HG03103 (cell line): ENCODE measurements around the gene NUCKS1.
"Not testable (repeated sequence)": the region's sequence is repeated elsewhere in the genome, so short reads cannot be mapped to it uniquely, and the experiment has no call there.

Source experiments
- ATAC-seq: cut with Tn5 transposase; IDR thresholded peaks from one replicate; pipeline ENCODE4 v1.9.1; 2021; ENCODE audit warnings: low read depth; ENCODE audit not compliant: unreplicated experiment

Gene NUCKS1

GRCh38 chr1:205735218-205735617 is 14.8 kb downstream of the NUCKS1 start:
- ATAC-seq, result no peak

GRCh38 chr1:205733438-205734175 is 16.4 kb downstream of the NUCKS1 start:
- ATAC-seq, result no peak

- ATAC-seq, result no peak
Observed at GRCh38 chr1:205729945-205730610, 19.9 kb downstream of the NUCKS1 start.

- ATAC-seq, result no peak
Observed at GRCh38 chr1:205726619-205727125, 23.3 kb downstream of the NUCKS1 start.

GRCh38 chr1:205725514-205725913 is 24.5 kb downstream of the NUCKS1 start:
- ATAC-seq, result no peak

- ATAC-seq, result not testable (repeated sequence)
Observed at GRCh38 chr1:205720740-205721139, 29.2 kb downstream of the NUCKS1 start.

GRCh38 chr1:205719762-205720161 is 30.2 kb downstream of the NUCKS1 start:
- no peak for ATAC-seq

GRCh38 chr1:205719015-205719414 is 31.0 kb downstream of the NUCKS1 start:
- no peak for ATAC-seq

GRCh38 chr1:205716371-205717132 is 33.4 kb downstream of the NUCKS1 start:
- ATAC-seq, result no peak

GRCh38 chr1:205715628-205716027 is 34.4 kb downstream of the NUCKS1 start:
- no peak for ATAC-seq

GRCh38 chr1:205714906-205715246 is 35.1 kb downstream of the NUCKS1 start:
- ATAC-seq, result no peak

GRCh38 chr1:205714190-205714905 is 35.6 kb downstream of the NUCKS1 start:
- no peak for ATAC-seq

- peak; percentile 54 for ATAC-seq
Observed at GRCh38 chr1:205711105-205712048, 38.6 kb downstream of the NUCKS1 start.

GRCh38 chr1:205710201-205711062 is 39.5 kb downstream of the NUCKS1 start:
- no peak for ATAC-seq

- ATAC-seq, result no peak
Observed at GRCh38 chr1:205709640-205710039, 40.3 kb downstream of the NUCKS1 start.

- ATAC-seq, result no peak
Observed at GRCh38 chr1:205709059-205709398, 41.0 kb downstream of the NUCKS1 start.

GRCh38 chr1:205706601-205707502 is 43.1 kb downstream of the NUCKS1 start:
- ATAC-seq, result no peak

- no peak for ATAC-seq
Observed at GRCh38 chr1:205704903-205705302, 45.1 kb downstream of the NUCKS1 start.
